ENCODE data around the gene CCDC13. TPM values are rescaled to one million over a fixed set of nuclear protein-coding genes. Genes with fewer than 3 reads are reported as not detected.

Gene CCDC13
- total RNA-seq, 1 donor from 2014 or later = 1.3 TPM

DNA sequence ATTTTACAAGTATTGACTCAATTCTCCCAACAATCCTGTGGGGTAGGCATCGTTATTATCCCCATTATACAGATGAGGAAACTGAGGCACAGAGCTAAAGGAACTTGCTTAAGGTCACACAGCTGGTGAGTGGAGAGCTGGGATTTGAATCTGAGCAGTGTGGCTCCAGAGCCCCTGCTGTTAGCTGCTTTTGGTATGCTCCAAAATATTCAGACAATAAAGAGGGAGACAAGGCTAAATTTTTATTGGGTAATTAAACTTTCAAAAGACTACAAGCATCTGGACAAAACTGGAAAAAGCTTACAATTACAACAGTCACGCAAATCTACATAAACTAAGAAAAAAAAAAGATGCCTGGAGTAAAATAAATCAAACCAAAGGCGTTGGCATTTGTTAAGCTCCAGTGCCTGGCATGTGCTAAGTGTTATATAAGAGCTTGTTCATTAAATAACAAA, 27.7 kb downstream of the CCDC13 start:
- Histone ChIP-seq H3K4me2 (ENCODE audit: low read length) (no peak overlapping the region), H3K4me1 (ENCODE audit: insufficient read depth, low read length) (no peaks in the 10 kb centered on the region), H4K20me1 (ENCODE audit: insufficient read depth, low read length) (no peaks in the 10 kb centered on the region), H3K79me2 (ENCODE audit: insufficient read depth, low read length) (no peaks in the 10 kb centered on the region), H3K27me3 (ENCODE audit: insufficient read depth, low read length) (no peaks in the 10 kb centered on the region), H3K27ac (ENCODE audit: low read depth, low read length) (no peak overlapping the region), H2AFZ (ENCODE audit: low read depth, low read length) (no peak overlapping the region), H3K4me3 (ENCODE audit: insufficient read depth, low read depth, low read length) (no peak overlapping the region), H3K36me3 (ENCODE audit: insufficient read depth, low read length) (no peaks in the 10 kb centered on the region), H3K9ac (ENCODE audit: low read length) (no peak overlapping the region), H3K9me3 (ENCODE audit: insufficient read depth, low read depth, low read length) (no peaks in the 10 kb centered on the region)
- Mint-ChIP-seq H3K36me3 (ENCODE audit: low read depth, unreplicated experiment) (no peaks in the 10 kb centered on the region), H3K27ac (ENCODE audit: unreplicated experiment) (no peak overlapping the region), H3K27me3 (ENCODE audit: low read depth, unreplicated experiment) (peaks cover 5% of the 10 kb centered on the region), H3K9me3 (ENCODE audit: unreplicated experiment) (no peaks in the 10 kb centered on the region), H3K4me1 (ENCODE audit: low read depth, unreplicated experiment) (peaks cover 2% of the 10 kb centered on the region), H3K4me3 (ENCODE audit: unreplicated experiment) (no peak overlapping the region)
- TF ChIP-seq EZH2 (IDR thresholded peaks at IDR 0.05; ENCODE audit: insufficient read depth, low read length) (no peak), CTCF (IDR thresholded peaks at IDR 0.05; ENCODE audit: insufficient read depth, low read depth, low read length) (no peak)
- no peak for DNase-seq (ENCODE audit: low read depth)
- FAIRE-seq = no peak

DNA sequence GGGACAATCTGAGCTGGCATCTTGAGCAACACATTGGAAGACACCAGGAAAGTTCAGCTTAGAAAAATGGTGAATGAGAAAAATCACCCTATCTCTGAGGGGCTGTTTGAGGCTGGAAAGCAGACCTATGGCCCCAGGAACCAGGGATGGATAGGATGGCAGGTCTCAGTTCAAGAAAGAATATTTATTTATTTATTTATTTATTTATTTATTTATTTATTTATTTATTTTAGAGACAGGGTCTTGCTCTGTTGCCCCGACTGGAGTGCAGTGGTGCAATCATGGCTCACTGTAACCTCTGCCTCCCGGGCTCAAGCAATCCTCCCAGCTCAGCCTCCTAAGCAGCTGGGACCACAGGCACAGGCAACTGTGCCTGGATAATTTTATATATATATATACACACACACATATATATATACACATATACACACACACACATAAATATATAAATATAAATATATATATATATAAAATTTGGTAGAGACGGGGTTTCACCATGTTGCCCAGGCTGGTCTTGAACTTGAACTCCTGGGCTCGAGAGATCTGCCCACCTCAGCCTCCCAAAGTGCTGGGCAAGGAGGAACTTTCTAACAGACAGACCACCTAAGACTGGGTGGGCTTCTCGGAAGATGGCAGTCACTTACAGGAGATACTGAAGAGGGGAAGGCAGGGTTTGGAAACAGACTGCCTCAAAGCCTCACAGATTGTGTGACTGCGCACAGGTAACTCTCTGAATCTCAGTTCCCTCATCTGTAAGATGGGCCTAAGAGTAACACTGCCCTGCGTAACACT, 29.7 kb downstream of the CCDC13 start:
- Histone ChIP-seq H3K9me3 (ENCODE audit: insufficient read depth, low read depth, low read length) (no peaks in the 10 kb centered on the region), H4K20me1 (ENCODE audit: insufficient read depth, low read length) (no peaks in the 10 kb centered on the region), H3K79me2 (ENCODE audit: insufficient read depth, low read length) (no peaks in the 10 kb centered on the region), H3K27ac (ENCODE audit: low read depth, low read length) (no peak overlapping the region), H3K4me2 (ENCODE audit: low read length) (no peak overlapping the region), H3K36me3 (ENCODE audit: insufficient read depth, low read length) (no peaks in the 10 kb centered on the region), H3K27me3 (ENCODE audit: insufficient read depth, low read length) (no peaks in the 10 kb centered on the region), H2AFZ (ENCODE audit: low read depth, low read length) (no peak overlapping the region), H3K9ac (ENCODE audit: low read length) (no peak overlapping the region), H3K4me3 (ENCODE audit: insufficient read depth, low read depth, low read length) (no peak overlapping the region), H3K4me1 (ENCODE audit: insufficient read depth, low read length) (no peaks in the 10 kb centered on the region)
- DNase-seq (ENCODE audit: low read depth) (no peak), FAIRE-seq (no peak)
- no peak overlapping the region for H3K4me3 Mint-ChIP-seq (ENCODE audit: unreplicated experiment)
- H3K9me3 Mint-ChIP-seq (ENCODE audit: unreplicated experiment) = peaks cover 2% of the 10 kb centered on the region
- no peak for TF ChIP-seq CTCF (IDR thresholded peaks at IDR 0.05; ENCODE audit: insufficient read depth, low read depth, low read length)
- no peak for TF ChIP-seq EZH2 (IDR thresholded peaks at IDR 0.05; ENCODE audit: insufficient read depth, low read length)
- H3K4me1 Mint-ChIP-seq (ENCODE audit: low read depth, unreplicated experiment) = no peaks in the 10 kb centered on the region
- peak overlapping the region; percentile 20 for H3K27ac Mint-ChIP-seq (ENCODE audit: unreplicated experiment)
- H3K36me3 Mint-ChIP-seq (ENCODE audit: low read depth, unreplicated experiment) = no peaks in the 10 kb centered on the region
- peaks cover 9% of the 10 kb centered on the region for H3K27me3 Mint-ChIP-seq (ENCODE audit: low read depth, unreplicated experiment)

- H3K4me2 ChIP-seq (ENCODE audit: low read length) = no peak overlapping the region
- H3K4me1 ChIP-seq (ENCODE audit: insufficient read depth, low read length) = no peaks in the 10 kb centered on the region
- no peak overlapping the region for H2AFZ ChIP-seq (ENCODE audit: low read depth, low read length)
- Mint-ChIP-seq H3K9me3 (ENCODE audit: unreplicated experiment) (peaks cover 2% of the 10 kb centered on the region), H3K36me3 (ENCODE audit: low read depth, unreplicated experiment) (no peaks in the 10 kb centered on the region), H3K27ac (ENCODE audit: unreplicated experiment) (no peak overlapping the region), H3K4me1 (ENCODE audit: low read depth, unreplicated experiment) (no peaks in the 10 kb centered on the region), H3K4me3 (ENCODE audit: unreplicated experiment) (no peak overlapping the region), H3K27me3 (ENCODE audit: low read depth, unreplicated experiment) (peaks cover 9% of the 10 kb centered on the region)
- H3K9me3 ChIP-seq (ENCODE audit: insufficient read depth, low read depth, low read length) = no peaks in the 10 kb centered on the region
- DNase-seq (ENCODE audit: low read depth) (no peak), FAIRE-seq (no peak)
- H3K4me3 ChIP-seq (ENCODE audit: insufficient read depth, low read depth, low read length) = no peak overlapping the region
- H4K20me1 ChIP-seq (ENCODE audit: insufficient read depth, low read length) = no peaks in the 10 kb centered on the region
- TF ChIP-seq CTCF (IDR thresholded peaks at IDR 0.05; ENCODE audit: insufficient read depth, low read depth, low read length) = no peak
- no peak for TF ChIP-seq EZH2 (IDR thresholded peaks at IDR 0.05; ENCODE audit: insufficient read depth, low read length)
- no peak overlapping the region for H3K9ac ChIP-seq (ENCODE audit: low read length)
- H3K79me2 ChIP-seq (ENCODE audit: insufficient read depth, low read length) = no peaks in the 10 kb centered on the region
- no peaks in the 10 kb centered on the region for H3K27me3 ChIP-seq (ENCODE audit: insufficient read depth, low read length)
- no peak overlapping the region for H3K27ac ChIP-seq (ENCODE audit: low read depth, low read length)
- no peaks in the 10 kb centered on the region for H3K36me3 ChIP-seq (ENCODE audit: insufficient read depth, low read length)
Observed at GRCh38 chr3:42742688-42743087, 30.4 kb downstream of the CCDC13 start.
